ENCODE data around the gene CYBA.

DNA sequence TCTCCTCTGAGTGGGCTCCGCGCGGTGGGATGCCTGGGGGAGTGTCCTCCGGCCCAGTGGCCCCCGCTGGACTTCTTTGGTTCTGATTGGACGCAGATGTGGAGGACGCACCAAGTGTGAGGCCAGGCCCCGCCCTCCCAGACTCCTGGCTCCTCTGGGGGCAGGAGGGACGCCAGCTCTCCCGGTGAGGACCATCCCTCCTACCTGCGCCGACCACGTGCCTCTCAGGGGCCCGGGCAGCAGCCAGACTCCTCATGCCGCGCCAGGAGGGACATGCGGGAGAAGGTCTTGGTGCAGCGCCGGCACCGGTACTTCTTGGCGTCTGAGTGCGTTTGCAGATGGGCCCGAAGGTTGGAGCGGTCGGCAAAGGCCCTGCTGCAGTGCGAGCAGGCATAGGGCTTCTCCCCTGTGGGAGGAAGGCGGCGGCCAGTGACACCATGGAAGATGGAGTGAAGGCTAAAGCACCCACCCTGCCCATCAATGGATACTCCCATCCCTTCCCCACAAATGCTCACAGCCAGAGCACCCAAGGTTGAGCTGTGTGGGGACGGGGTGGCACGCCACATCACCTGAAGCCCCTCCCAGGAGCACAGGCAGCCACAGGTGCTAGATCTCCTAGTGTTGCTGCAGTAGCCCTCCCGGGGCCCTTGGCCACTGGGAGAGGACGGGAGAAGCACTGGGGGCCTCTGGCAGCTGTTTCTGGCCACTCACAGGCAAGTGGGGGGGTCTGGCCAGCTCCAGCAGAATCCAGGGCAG is 27.5 kb upstream of the CYBA start:
- TF ChIP-seq JDP2 (CRISPR knock-in tag; IDR thresholded peaks at IDR 0.05; ENCODE audit: borderline replicate concordance) = no peak
- no peak for TF ChIP-seq GABPB1 (CRISPR knock-in tag; IDR thresholded peaks at IDR 0.05)
- no peak for TF ChIP-seq POLR2AphosphoS5 (IDR thresholded peaks at IDR 0.05; ENCODE audit: low read depth, low read length)
- TF ChIP-seq, protein P1, sequence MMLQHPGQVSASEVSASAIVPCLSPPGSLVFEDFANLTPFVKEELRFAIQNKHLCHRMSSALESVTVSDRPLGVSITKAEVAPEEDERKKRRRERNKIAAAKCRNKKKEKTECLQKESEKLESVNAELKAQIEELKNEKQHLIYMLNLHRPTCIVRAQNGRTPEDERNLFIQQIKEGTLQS (CRISPR knock-in tag; IDR thresholded peaks at IDR 0.05) = no peak
- no peak for TF ChIP-seq ZNF24 (IDR thresholded peaks at IDR 0.05)
